Astrocyte (in vitro differentiated cells and primary cell): ENCODE data around the gene CDCA5.

ENCODE experiments used
- CTCF ChIP-seq: IDR thresholded peaks from 2 replicates; pipeline ENCODE4 v1.5.1; 2011; ENCODE audit warnings: low read depth, mild to moderate bottlenecking, inconsistent platforms, low read length, moderate library complexity; ENCODE audit not compliant: insufficient read depth
- EZH2 ChIP-seq: IDR thresholded peaks from 2 replicates; pipeline ENCODE4 v1.6.1; 2012; ENCODE audit warnings: mild to moderate bottlenecking, low read length, inconsistent platforms; ENCODE audit not compliant: insufficient read depth

- TF ChIP-seq CTCF (no peak), EZH2 (no peak)
These were observed 3.4 kb upstream of the CDCA5 start for GRCh38 chr11:65087216-65087615.
